Activated gamma-delta T cell treated with Interleukin-2 at 50 U/mL for 16 hours (primary cell): ENCODE data around the gene SCP2.

ENCODE experiments used
- DNase-seq: peaks from one replicate; pipeline ENCODE4 v3.0.0-alpha.2; 2020

SCP2 gene

DNA sequence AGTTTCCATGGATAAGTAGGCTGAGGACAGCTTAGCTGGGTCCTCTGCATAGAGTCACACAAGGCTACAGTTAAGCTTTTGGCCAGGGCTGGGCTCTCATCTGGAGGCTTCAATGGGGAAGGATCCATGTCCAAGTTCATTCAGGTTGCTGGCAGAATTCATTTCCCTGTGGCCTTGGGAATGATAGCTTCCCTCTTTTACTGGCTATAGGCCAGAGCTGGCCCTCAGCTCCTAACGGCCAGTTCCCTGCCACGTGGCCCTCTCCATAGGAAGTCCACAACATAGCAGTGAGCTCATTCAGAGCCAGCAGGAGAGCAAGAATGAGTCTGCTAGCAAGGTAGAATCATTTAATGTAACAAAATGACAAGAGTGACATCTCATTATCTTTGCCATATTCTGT, 119.9 kb downstream of the SCP2 start:
- no peak for DNase-seq

GRCh38 chr1:53047737-53048736, 121.0 kb downstream of the SCP2 start:
- DNase-seq = no peak

GRCh38 chr1:53048960-53049573, 122.0 kb downstream of the SCP2 start:
- DNase-seq = no peak

DNA sequence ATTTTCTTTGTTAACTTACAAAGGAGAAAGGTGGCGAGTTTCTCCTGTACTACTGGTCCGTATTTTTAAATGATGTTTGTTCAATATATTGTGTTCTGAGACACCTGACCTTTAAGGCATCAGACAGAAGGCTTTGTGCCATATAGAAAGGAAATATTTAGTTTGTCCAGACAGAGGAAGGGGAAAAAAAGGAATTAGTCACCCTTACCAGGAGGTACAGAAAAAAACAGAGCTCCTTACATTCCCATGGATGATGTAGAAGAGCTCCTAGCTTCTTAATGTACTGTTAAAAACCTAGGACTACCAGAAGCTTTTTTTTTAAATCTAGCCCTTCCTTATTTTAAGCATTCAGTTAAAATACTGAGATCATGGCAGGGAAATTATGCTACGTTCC, 122.5 kb downstream of the SCP2 start:
- no peak for DNase-seq

DNA sequence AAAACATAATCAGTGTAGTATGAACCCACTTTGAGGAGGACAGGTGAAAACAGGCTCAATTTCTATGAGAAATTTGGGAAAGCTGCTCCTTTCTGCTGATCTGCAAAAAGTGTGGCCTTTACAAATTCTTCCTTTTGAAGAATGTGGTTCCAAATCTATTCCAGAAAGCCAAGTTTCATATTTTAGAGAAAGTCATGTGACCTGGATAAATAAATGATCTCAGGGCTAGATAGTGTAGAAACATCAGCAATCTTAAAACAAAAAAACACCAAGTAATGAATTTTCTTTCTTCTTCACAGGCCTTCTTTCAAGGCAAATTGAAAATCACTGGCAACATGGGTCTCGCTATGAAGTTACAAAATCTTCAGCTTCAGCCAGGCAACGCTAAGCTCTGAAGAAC, 123.2 kb downstream of the SCP2 start:
- no peak for DNase-seq

- no peak for DNase-seq
Measured at GRCh38 chr1:53051676-53052075, 124.6 kb downstream of the SCP2 start.

- DNase-seq = no peak
Measured at GRCh38 chr1:53057127-53057526, 130.1 kb downstream of the SCP2 start.

DNA sequence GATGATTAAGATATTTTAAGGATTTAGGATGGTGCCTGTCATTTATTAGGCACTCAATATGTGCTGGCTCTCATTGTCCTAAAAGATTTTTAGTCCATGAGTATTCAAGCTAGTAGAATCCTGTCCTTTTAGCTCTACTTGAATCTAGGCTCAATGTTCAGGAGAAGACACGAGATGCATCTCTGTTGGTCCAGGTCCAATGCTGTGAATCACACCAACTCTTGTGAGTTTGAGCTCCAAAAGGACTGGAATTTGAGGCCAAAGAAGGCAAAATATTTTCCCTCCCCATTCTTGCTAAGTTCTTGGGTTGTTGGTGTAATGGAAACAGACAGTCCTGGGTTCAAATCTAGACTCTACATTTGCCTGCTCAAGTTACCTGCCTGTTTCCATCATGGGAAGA, 133.5 kb downstream of the SCP2 start:
- DNase-seq = no peak

- DNase-seq = no peak
Measured at GRCh38 chr1:53061123-53061858, 134.2 kb downstream of the SCP2 start.

DNA sequence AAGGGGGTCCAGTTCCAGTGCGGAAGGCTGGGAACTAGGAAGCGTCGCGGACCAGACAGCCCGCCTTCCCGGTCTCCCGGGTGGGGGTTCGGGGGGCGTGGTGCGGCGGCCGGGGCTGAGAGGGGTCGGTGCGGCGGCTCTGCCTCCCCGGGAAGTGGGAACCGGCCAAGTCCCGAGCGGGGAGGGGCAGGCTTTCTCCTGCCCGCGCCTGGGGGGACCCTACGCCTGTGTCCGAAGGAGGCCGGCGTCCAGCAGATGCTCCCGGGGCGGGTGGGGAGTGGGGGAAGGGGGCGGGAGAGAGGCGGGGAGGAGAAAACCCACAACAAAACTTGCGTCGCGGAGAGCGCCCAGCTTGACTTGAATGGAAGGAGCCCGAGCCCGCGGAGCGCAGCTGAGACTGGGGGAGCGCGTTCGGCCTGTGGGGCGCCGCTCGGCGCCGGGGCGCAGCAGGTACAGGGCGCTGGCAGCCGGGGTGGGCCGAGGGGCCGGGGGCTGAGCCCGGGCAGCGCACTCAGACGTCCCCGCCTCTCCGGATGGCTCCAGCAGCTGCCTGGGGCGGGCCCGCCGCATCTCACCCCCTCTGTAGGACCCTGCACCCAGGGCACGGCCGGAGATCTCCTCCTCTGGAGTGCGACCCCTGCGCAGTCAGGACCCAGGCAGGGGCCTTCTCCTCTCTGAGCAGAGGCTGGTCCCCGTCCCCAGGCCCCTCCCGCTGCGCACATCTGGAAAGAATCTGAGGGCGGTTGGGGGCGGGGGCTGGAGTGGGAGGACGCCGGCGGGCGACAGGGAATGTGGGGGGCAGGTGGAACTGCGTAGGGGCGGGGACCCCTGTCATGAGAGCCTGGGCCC, 135.0 kb downstream of the SCP2 start, which contains the start of gene PODN:
Gene PODN (plus strand): TSS at position 355 of the 849 bp plus-strand sequence. CDS start 7,643 bp downstream, outside the sequence.
- DNase-seq = no peak

- DNase-seq = no peak
Measured at GRCh38 chr1:53062708-53063591, 135.9 kb downstream of the SCP2 start.

DNA sequence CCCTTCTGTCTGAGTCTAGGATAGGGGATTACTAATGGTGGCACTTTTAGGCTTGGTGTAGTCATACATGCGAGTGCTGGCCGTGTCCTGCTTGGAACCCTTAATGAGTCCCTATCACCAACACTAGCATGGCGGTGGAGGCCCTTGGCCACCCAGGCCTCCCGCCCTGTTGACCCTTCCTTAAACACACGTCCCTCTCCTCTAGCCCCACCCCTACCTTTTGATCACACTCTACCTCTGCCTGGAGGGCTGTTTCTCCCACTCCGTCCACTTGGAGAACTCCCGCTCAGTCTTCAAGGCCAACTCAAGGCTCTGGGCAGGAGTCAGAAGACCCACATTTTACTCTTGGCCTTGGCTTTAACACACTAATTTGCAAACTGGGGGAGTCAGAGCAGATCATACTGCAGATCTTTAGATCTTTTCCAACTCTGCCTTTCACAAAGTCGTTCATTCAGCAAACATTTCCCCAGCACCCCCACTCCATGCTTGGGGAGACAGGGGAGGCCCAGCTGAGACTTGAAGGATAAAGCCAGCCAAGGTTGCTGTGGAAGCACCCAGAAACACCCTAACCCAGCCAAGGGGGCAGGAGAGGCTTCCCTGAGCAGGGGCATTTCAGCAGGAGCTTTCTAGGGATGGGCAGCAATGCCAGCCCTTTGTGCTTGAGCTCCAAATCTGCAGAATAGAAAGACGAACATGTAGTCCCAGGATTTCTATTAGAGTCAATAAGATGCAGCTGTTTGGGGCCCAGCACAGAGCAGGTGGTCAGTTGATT, 136.9 kb downstream of the SCP2 start:
- DNase-seq = no peak

- no peak for DNase-seq
Measured at GRCh38 chr1:53065391-53065790, 138.3 kb downstream of the SCP2 start.

DNA sequence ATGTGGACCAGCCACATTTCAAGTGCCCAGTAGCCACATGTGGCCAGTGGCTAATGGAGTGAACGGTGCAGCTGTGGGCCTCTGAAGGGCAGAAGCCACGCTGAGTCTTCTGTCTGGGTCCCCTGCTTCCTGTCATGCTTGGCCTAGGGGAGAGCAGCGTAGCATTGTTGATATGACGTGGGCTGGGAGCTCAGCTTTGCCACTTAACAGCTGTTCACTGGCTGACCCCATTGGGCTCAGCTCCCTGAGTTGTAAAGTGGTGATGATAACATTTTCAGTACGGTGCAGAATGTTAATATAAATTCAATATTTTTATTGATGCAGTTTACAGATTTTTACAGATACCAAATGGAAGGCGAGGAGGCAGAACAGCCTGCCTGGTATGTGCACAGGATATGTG, 139.4 kb downstream of the SCP2 start:
- DNase-seq = no peak

DNA sequence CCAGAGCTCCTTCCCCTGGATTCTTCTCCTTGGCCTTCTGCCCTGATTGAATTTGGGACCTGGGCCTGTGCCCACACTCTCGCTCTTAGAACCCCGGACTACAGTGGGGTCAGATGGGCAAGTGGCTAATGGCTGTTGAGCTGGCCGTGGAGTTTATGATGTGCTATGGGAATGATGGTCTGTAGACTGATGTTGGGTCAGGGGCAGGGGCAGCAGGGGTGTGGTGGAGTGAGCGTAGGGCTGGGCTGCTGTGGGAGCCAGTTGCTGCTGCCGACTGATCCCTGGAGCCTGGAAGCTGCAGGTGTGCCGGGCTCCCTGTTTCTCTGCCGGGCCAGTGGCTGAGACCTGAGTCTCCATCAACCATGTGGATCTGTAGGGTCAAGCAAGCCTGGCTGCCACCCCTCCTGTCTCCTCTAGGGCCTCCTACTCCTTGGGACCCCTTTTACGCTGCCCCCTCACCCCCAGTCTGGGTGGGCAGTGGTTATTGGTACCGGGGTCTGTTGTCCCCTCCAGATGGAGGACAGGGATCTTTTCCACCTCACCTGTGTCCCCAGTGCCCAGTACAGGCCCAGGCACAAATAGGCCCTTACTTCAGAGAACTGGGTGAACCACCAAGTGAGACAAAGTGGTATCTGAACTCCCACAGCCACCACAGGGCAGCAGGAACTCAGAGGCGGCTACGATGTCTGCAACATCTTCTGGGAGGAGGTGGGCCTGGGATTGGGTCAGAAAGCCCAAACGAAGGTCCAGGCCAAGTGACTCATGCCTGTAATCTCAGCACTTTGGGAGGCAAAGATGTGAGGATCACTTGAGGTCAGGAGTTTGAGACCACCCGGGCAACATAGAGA, 140.0 kb downstream of the SCP2 start:
- no peak for DNase-seq

DNA sequence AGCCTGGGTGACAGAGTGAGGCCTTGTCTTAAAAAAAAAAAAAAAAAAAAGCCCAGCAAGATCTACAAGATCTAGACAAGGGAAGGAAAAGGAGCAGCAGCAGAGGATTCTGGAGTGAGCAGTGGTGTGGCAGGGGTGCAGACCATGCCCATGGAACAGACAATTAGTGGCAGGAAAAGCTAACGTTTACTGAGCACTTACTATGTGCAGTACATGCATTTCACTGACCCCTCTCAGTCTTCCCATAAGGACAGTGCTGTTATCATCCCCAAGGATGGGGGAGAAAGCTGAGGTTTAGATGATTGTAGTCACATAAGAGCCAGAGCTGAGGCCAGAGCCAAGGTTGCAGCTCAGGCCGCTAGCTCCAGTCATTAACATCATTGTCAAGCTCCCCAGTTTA, 140.8 kb downstream of the SCP2 start:
- DNase-seq = no peak

DNA sequence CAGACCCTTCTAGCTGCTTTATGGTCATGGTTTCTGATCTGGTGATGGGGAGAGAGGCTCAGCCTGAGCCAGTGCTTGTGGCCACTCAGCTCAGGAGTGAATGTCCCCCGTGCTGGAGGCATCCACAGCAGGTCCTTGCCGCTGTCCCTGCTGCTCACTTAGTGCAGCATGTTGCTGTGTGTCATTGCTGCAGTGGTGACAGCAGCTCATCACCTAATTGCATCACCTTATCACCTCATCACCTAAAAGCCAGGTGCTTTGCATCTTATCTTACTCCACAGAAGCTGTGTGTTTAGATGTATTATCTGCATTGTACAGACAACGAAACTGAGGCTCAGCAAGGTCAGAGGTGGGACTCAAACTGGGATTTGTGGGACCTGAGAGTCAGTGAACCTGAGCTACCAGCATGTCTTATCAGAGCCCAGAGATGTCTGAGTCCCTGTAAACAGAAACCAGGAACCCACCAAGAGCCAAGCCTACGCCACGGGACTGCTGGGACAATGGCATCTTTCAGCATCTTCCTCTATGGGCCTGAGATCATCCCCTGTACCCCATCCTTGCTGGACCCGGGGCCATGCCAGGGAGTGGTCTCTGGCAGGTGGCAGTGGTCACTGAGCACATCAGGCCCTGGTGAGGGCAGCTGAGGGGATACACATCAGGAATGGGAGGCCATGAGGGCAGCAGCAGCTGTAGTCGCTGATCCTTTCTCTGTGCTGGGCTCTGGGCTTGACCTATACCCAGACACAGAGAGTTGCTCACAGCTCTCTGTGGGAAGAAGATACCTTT, 141.4 kb downstream of the SCP2 start:
- DNase-seq = no peak

- DNase-seq = no peak
Measured at GRCh38 chr1:53069265-53069662, 142.2 kb downstream of the SCP2 start.
